ENCODE data around the gene IFIT2.

DNA sequence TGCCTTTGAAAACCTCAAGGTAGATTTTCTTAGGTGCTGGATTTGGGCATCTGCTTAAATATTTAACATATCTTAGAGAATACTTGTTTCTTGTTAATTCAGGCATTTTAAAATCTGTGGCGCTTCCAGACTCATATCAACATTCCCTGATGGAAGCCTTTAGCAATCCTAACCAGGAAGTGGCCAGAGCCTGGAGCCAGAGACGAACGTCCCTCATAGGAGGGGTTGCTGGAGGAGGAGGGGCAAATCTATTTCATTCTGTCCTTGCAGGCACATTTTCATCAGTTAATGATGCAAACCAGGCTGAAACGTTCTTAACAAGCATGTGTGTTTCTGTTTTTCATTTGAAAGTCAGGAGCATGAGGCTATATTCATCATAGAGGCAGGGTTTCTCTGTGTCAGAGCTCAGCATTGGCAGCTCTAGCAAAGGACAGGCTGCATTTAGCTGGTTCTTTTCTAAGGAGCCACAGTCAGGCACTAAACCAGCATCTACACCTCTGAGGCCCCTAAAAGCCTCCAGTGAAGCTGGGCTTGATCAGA is 17.8 kb upstream of the IFIT2 start:
- TF ChIP-seq, protein P1, sequence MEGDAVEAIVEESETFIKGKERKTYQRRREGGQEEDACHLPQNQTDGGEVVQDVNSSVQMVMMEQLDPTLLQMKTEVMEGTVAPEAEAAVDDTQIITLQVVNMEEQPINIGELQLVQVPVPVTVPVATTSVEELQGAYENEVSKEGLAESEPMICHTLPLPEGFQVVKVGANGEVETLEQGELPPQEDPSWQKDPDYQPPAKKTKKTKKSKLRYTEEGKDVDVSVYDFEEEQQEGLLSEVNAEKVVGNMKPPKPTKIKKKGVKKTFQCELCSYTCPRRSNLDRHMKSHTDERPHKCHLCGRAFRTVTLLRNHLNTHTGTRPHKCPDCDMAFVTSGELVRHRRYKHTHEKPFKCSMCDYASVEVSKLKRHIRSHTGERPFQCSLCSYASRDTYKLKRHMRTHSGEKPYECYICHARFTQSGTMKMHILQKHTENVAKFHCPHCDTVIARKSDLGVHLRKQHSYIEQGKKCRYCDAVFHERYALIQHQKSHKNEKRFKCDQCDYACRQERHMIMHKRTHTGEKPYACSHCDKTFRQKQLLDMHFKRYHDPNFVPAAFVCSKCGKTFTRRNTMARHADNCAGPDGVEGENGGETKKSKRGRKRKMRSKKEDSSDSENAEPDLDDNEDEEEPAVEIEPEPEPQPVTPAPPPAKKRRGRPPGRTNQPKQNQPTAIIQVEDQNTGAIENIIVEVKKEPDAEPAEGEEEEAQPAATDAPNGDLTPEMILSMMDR (IDR thresholded peaks at IDR 0.05), result no peak
- TF ChIP-seq POLR2A (IDR thresholded peaks at IDR 0.05), result no peak
